AG04449 (cell line): ENCODE results near the gene ZNF568.

ENCODE experiments used
- CTCF ChIA-PET: fragments of 350-600 bp; formaldehyde crosslinking; extraction: SDS; loops from one replicate; lab custom pipeline; 2021; ENCODE audit warnings: antibody characterized with exemption; lab: Yijun Ruan, JAX
- POLR2A ChIA-PET: fragments of 400-600, 350-600 bp; formaldehyde crosslinking; extraction: SDS; loops from one replicate; lab custom pipeline; 2020; ENCODE audit warnings: antibody characterized with exemption, inconsistent platforms; lab: Yijun Ruan, JAX
- DNase-seq: peaks from one replicate; pipeline ENCODE4 v3.0.0-alpha.2; 2010; ENCODE audit warnings: low read depth, low spot score
- H3K4me3 ChIP-seq: 2 replicates; pipeline ENCODE4 v1.5.1; 2011; ENCODE audit warnings: low read depth, mild to moderate bottlenecking, control low read depth, low read length
- TF ChIP-seq, protein P1 (sequence below): IDR thresholded peaks from one replicate; pipeline ENCODE4 v1.5.1; 2011; ENCODE audit warnings: mild to moderate bottlenecking, moderate library complexity, low read length, control low read depth, inconsistent platforms; ENCODE audit not compliant: insufficient read depth; ENCODE audit errors: missing control alignments

ZNF568 gene

DNA sequence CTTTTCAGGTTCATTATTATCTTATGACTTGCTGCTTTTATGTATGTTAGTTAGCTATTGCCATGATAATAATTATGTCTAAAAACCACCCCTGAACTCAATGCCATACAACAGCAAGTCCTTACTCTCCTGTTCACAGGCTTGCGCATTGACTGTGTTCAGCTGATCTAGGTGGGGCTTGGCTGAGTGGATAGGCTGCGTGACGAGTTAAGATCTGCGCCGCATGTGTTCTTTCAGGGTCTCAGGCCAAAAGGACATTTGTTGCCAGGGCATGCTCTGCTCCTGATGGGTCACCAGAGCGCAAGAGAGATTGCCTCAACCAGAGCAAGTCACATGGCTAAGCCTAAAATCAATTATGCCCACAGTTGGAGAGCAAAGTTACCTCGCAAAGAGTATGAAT lies 859 bp downstream of the ZNF568 start:
- POLR2A ChIA-PET, result no interaction called here
- H3K4me3 ChIP-seq, result peak overlapping the region; percentile 96
- CTCF ChIA-PET, result interaction anchor here (1.0 kb wide), 1 partner anchor 67 kb away, joined by 3 read pairs; no protein-coding TSS in a partner anchor
- DNase-seq, result no peak
- TF ChIP-seq, protein P1, sequence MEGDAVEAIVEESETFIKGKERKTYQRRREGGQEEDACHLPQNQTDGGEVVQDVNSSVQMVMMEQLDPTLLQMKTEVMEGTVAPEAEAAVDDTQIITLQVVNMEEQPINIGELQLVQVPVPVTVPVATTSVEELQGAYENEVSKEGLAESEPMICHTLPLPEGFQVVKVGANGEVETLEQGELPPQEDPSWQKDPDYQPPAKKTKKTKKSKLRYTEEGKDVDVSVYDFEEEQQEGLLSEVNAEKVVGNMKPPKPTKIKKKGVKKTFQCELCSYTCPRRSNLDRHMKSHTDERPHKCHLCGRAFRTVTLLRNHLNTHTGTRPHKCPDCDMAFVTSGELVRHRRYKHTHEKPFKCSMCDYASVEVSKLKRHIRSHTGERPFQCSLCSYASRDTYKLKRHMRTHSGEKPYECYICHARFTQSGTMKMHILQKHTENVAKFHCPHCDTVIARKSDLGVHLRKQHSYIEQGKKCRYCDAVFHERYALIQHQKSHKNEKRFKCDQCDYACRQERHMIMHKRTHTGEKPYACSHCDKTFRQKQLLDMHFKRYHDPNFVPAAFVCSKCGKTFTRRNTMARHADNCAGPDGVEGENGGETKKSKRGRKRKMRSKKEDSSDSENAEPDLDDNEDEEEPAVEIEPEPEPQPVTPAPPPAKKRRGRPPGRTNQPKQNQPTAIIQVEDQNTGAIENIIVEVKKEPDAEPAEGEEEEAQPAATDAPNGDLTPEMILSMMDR, result no peak

DNA sequence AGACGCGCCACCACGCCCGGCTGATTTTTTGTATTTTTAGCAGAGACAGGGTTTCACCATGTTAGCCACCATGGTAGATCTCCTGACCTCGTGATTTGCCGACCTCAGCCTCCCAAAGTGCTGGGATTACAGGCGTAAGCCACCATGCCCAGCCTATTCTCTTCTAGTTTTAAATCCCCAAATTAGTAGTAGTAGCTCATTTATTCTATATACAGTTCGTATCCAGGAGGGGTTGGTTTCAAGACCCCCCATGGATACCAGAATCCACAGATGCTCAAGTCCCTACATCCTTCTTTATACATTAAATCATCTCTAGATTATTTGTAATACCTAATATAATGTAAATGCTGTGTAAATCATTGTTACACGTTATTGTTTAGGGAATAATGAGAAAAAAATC lies 2.0 kb downstream of the ZNF568 start:
- ChIA-PET CTCF (no interaction called here), POLR2A (interaction anchor here (0.7 kb wide), 1 partner anchor 68 kb away, joined by 3 read pairs; no protein-coding TSS in a partner anchor)
- H3K4me3 ChIP-seq, result no peak overlapping the region
- no peak for DNase-seq
- TF ChIP-seq, protein P1, result no peak

DNA sequence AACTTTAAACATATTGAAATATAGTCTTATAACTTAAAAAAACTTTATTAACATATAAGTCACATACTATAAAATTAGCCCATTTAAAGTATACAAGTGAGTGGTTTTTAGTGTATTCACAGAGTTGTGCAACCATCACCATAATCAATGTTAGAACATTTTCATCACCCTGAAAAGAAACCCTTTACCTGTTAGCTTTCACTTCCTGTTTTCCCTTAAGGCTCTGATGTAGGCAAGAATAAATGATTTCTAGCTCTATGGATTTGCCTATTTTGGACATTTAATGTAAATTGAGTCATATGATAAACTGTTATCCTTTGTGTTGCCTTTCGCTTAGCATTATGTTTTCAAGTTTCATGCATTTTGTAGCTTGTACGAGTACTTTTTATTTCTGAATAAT lies 15.6 kb downstream of the ZNF568 start:
- H3K4me3 ChIP-seq, result no peak overlapping the region
- CTCF ChIA-PET, result no interaction called here
- POLR2A ChIA-PET, result no interaction called here
- TF ChIP-seq, protein P1, result no peak
- DNase-seq, result no peak

DNA sequence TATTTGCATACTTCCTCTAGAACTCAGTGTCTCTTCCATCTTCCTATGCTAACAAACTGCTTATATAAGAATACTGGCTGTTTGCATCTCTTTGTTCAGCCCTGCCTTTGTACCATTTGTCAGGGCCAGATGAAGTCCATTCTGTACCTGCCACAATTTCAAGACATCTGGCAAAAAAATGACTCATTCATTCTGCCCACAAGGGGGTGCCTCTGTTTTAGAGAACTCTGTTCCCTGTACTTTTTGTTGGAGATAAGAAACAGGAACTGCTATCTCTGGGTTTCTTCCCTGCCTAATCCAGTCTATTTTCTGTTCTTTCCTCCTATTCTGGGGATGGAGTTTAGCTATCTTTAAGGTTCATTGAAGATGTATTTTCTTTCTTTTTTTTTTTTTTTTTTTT lies 23.0 kb downstream of the ZNF568 start:
- no peak for DNase-seq

DNA sequence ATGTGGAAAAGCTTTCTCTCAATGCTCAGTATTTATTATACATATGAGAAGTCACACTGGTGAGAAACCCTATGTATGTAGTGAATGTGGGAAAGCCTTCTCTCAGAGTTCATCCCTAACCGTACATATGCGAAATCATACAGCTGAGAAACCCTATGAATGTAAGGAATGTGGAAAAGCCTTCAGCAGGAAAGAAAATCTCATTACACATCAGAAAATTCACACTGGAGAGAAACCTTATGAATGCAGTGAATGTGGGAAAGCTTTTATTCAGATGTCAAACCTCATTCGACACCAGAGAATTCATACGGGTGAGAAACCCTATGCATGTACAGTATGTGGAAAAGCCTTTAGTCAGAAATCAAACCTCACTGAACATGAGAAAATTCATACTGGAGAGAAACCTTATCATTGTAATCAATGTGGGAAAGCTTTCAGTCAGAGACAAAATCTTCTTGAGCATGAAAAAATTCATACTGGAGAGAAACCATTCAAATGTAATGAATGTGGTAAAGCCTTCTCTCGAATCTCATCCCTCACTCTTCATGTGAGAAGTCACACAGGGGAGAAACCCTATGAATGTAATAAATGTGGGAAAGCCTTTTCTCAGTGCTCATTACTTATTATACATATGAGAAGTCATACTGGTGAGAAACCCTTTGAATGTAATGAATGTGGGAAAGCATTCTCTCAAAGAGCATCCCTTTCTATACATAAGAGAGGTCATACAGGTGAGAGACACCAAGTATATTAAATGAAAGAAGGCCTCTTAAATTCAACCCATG lies 34.4 kb downstream of the ZNF568 start:
- ChIA-PET CTCF (no interaction called here), POLR2A (no interaction called here)
- DNase-seq, result no peak
- no peak overlapping the region for H3K4me3 ChIP-seq
- TF ChIP-seq, protein P1, result no peak

More for the DNA sequence above, 23.0 kb downstream of the ZNF568 start:
- ChIA-PET CTCF (no interaction called here), POLR2A (no interaction called here)
- TF ChIP-seq, protein P1, result no peak
- no peak overlapping the region for H3K4me3 ChIP-seq

DNA sequence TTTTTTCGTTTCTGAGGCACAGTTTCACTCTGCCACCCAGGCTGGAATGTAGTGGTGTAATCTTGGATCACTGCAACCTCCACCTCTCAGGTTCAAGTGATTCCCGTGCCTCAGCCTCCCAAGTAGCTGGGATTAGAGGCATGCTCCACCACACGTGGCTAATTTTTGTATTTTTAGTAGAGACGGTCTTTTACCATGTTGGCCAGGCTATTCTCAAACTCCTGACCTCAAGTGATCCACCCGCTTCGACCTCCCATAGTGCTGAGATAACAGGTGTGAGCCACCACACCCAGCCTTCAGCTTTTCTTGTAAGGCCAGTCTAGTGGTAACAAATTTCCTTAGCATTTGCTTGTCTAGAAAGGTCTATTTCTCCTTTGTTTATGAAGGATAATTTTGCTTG lies 46.2 kb downstream of the ZNF568 start:
- ChIA-PET CTCF (no interaction called here), POLR2A (no interaction called here)
- H3K4me3 ChIP-seq, result no peak overlapping the region
- TF ChIP-seq, protein P1, result no peak
- DNase-seq, result no peak
